NCI-H146 treated with DMSO at 0.1 percent for 48 hours (cell line): ENCODE measurements around the gene SLC9A8.
A peak's percentile ranks its signal among the peaks of the same experiment; 100 is the strongest.

Source experiments
- DNase-seq: peaks from one replicate; lab custom pipeline; 2025; ENCODE audit not compliant: unreplicated experiment; lab: John Stamatoyannopoulos, UW

SLC9A8 gene

GRCh38 chr20:49871391-49871948 lies 58.8 kb downstream of the SLC9A8 start:
- no peak for DNase-seq

GRCh38 chr20:49872056-49872455 lies 59.4 kb downstream of the SLC9A8 start:
- DNase-seq = no peak

GRCh38 chr20:49874696-49875095 lies 62.1 kb downstream of the SLC9A8 start:
- no peak for DNase-seq

GRCh38 chr20:49877386-49877921 lies 64.8 kb downstream of the SLC9A8 start:
- no peak for DNase-seq

GRCh38 chr20:49878977-49879376 lies 66.3 kb downstream of the SLC9A8 start:
- no peak for DNase-seq

GRCh38 chr20:49880177-49880576 lies 67.5 kb downstream of the SLC9A8 start:
- no peak for DNase-seq

- DNase-seq = no peak
Observed at GRCh38 chr20:49880724-49881445, 68.3 kb downstream of the SLC9A8 start.

- DNase-seq = no peak
Observed at GRCh38 chr20:49882171-49882970, 69.7 kb downstream of the SLC9A8 start.

GRCh38 chr20:49883246-49883802 lies 70.7 kb downstream of the SLC9A8 start:
- no peak for DNase-seq

GRCh38 chr20:49885558-49886332 lies 73.1 kb downstream of the SLC9A8 start:
- no peak for DNase-seq

- DNase-seq = no peak
Observed at GRCh38 chr20:49886571-49887213, 74.1 kb downstream of the SLC9A8 start.

GRCh38 chr20:49887251-49888211 lies 74.9 kb downstream of the SLC9A8 start:
- no peak for DNase-seq

GRCh38 chr20:49888212-49889000 lies 75.8 kb downstream of the SLC9A8 start:
- DNase-seq = peak; percentile 16

- no peak for DNase-seq
Observed at GRCh38 chr20:49889001-49889934, 76.6 kb downstream of the SLC9A8 start.

GRCh38 chr20:49889935-49890333 lies 77.3 kb downstream of the SLC9A8 start:
- no peak for DNase-seq

- no peak for DNase-seq
Observed at GRCh38 chr20:49890471-49891361, 78.1 kb downstream of the SLC9A8 start.
